Suppressor macrophage treated with lipopolysaccharide for 4 hours (primary cell): ENCODE data around the gene SREBF2.
"Not testable (repeated sequence)": the region's sequence is repeated elsewhere in the genome, so short reads cannot be mapped to it uniquely, and the experiment has no call there.

Source experiments
- DNase-seq: peaks from one replicate; pipeline ENCODE4 v3.0.0-alpha.2; 2020

The SREBF2 gene

GRCh38 chr22:41842996-41843970, 10.4 kb downstream of the SREBF2 start:
- no peak for DNase-seq

- DNase-seq = no peak
Measured at GRCh38 chr22:41844036-41844435, 11.1 kb downstream of the SREBF2 start.

- DNase-seq = no peak
Measured at GRCh38 chr22:41844513-41844912, 11.6 kb downstream of the SREBF2 start.

GRCh38 chr22:41845380-41846267, 12.7 kb downstream of the SREBF2 start:
- no peak for DNase-seq

GRCh38 chr22:41846268-41846987, 13.5 kb downstream of the SREBF2 start:
- no peak for DNase-seq

- DNase-seq = no peak
Measured at GRCh38 chr22:41847300-41847699, 14.4 kb downstream of the SREBF2 start.

- DNase-seq = peak; percentile 91
Measured at GRCh38 chr22:41848468-41848867, 15.6 kb downstream of the SREBF2 start.

- no peak for DNase-seq
Measured at GRCh38 chr22:41856469-41856868, 23.6 kb downstream of the SREBF2 start.

- DNase-seq = peak; percentile 67
Measured at GRCh38 chr22:41857155-41857859, 24.4 kb downstream of the SREBF2 start.

- no peak for DNase-seq
Measured at GRCh38 chr22:41857860-41858199, 24.9 kb downstream of the SREBF2 start.

- DNase-seq = no peak
Measured at GRCh38 chr22:41862160-41862529, 29.2 kb downstream of the SREBF2 start.

- peak; percentile 23 for DNase-seq
Measured at GRCh38 chr22:41862530-41863266, 29.8 kb downstream of the SREBF2 start.

- no peak for DNase-seq
Measured at GRCh38 chr22:41863472-41863871, 30.6 kb downstream of the SREBF2 start.

GRCh38 chr22:41868556-41868955, 35.7 kb downstream of the SREBF2 start:
- no peak for DNase-seq

GRCh38 chr22:41870081-41870480, 37.2 kb downstream of the SREBF2 start:
- not testable (repeated sequence) for DNase-seq

GRCh38 chr22:41870786-41871185, 37.9 kb downstream of the SREBF2 start:
- DNase-seq = no peak

- no peak for DNase-seq
Measured at GRCh38 chr22:41873391-41873790, 40.5 kb downstream of the SREBF2 start.

- DNase-seq = no peak
Measured at GRCh38 chr22:41874090-41874489, 41.2 kb downstream of the SREBF2 start.

GRCh38 chr22:41875531-41876270, 42.8 kb downstream of the SREBF2 start:
- DNase-seq = no peak

GRCh38 chr22:41876275-41876674, 43.4 kb downstream of the SREBF2 start:
- DNase-seq = no peak

GRCh38 chr22:41876675-41877074, 43.8 kb downstream of the SREBF2 start:
- no peak for DNase-seq
